IMR-90 (cell line): ENCODE results near the gene ZNF358. TPM values are rescaled to one million over a fixed set of nuclear protein-coding genes. Genes with fewer than 3 reads are reported as not detected.

ENCODE experiments used
- ATAC-seq: fragments of 200-7000 bp; cut with Tn5 transposase; 2 replicates; pipeline ENCODE4 v1.9.1; 2020; ENCODE audit warnings: low read depth, mild to moderate bottlenecking, moderate library complexity
- BruUV-seq: library from RNA; stranded (reverse); fragments of 400-500 nt; replicated peaks from 2 replicates; lab custom pipeline; 2021; lab: Mats Ljungman, UMichigan
- CTCF ChIA-PET: fragments of 300-600 bp; formaldehyde crosslinking; extraction: SDS; loops from one replicate; lab custom pipeline; 2021; ENCODE audit warnings: antibody characterized with exemption; lab: Yijun Ruan, JAX
- POLR2A ChIA-PET: fragments of 300-600 bp; sonication (Branson Sonifier 250); formaldehyde crosslinking; loops from one replicate; lab custom pipeline; 2022; ENCODE audit warnings: antibody characterized with exemption; ENCODE audit not compliant: unreplicated experiment; lab: Charles Lee
- DNase-seq: peaks from one replicate; pipeline ENCODE4 v3.0.0; 2013
- H2AFZ ChIP-seq: replicated peaks from 2 replicates; pipeline ENCODE3; 2013; ENCODE audit warnings: low read length, mild to moderate bottlenecking; ENCODE audit not compliant: poor library complexity
- H2AK5ac ChIP-seq: 2 replicates; pipeline ENCODE4 v1.6.1; 2013; ENCODE audit warnings: low read depth, low read length, inconsistent platforms
- H2AK9ac ChIP-seq: replicated peaks from 2 replicates; pipeline ENCODE3; 2013; ENCODE audit warnings: mild to moderate bottlenecking, low read depth, low read length, moderate library complexity; ENCODE audit not compliant: poor library complexity
- H2BK120ac ChIP-seq: 2 replicates; pipeline ENCODE4 v1.6.1; 2013; ENCODE audit warnings: low read depth, low read length, inconsistent platforms
- H2BK15ac ChIP-seq: 3 replicates; pipeline ENCODE4 v1.6.1; 2013; ENCODE audit warnings: low read depth, low read length, inconsistent platforms
- H2BK20ac ChIP-seq: 2 replicates; pipeline ENCODE4 v1.6.1; 2013; ENCODE audit warnings: low read depth, mild to moderate bottlenecking, inconsistent platforms, low read length, moderate library complexity
- H2BK5ac ChIP-seq: 2 replicates; pipeline ENCODE4 v1.6.1; 2013; ENCODE audit warnings: mild to moderate bottlenecking, low read depth, low read length, inconsistent platforms; ENCODE audit not compliant: poor library complexity, severe bottlenecking
- H3K14ac ChIP-seq: replicated peaks from 2 replicates; pipeline ENCODE4 v1.6.1; 2013; ENCODE audit warnings: low read depth, low read length, inconsistent platforms
- H3K18ac ChIP-seq: 2 replicates; pipeline ENCODE4 v1.6.1; 2013; ENCODE audit warnings: low read depth, low read length, control low read depth
- H3K23ac ChIP-seq: 2 replicates; pipeline ENCODE4 v1.6.1; 2013; ENCODE audit warnings: low read depth, low read length, inconsistent platforms
- H3K27ac ChIP-seq: 2 replicates; pipeline ENCODE4 v1.5.1; 2013; ENCODE audit warnings: mild to moderate bottlenecking, control low read depth, low read length; ENCODE audit not compliant: insufficient read depth
- H3K27me3 ChIP-seq: 2 replicates; pipeline ENCODE4 v1.6.1; 2013; ENCODE audit warnings: low read length; ENCODE audit not compliant: control insufficient read depth, insufficient read depth
- H3K36me3 ChIP-seq: 2 replicates; pipeline ENCODE4 v1.6.1; 2013; ENCODE audit warnings: low read length, mixed read lengths; ENCODE audit not compliant: control insufficient read depth, insufficient read depth
- H3K4ac ChIP-seq: 2 replicates; pipeline ENCODE4 v1.6.1; 2013; ENCODE audit warnings: low read depth, low read length, inconsistent platforms
- H3K4me1 ChIP-seq: 2 replicates; pipeline ENCODE4 v1.6.1; 2013; ENCODE audit warnings: low read length, mixed read lengths; ENCODE audit not compliant: control insufficient read depth, insufficient read depth
- H3K4me2 ChIP-seq: 2 replicates; pipeline ENCODE4 v1.6.1; 2013; ENCODE audit warnings: low read depth, mild to moderate bottlenecking, control low read depth, low read length, moderate library complexity
- H3K4me3 ChIP-seq: 2 replicates; pipeline ENCODE4 v1.5.1; 2013; ENCODE audit warnings: low read depth, mild to moderate bottlenecking, control low read depth, low read length, moderate library complexity; ENCODE audit not compliant: insufficient read depth
- H3K56ac ChIP-seq: 2 replicates; pipeline ENCODE4 v1.6.1; 2013; ENCODE audit warnings: low read length, inconsistent platforms; ENCODE audit not compliant: insufficient read depth; ENCODE audit errors: extremely low read depth
- H3K79me1 ChIP-seq, 2 experiments: 2 replicates each; pipeline ENCODE4 v1.6.1; 2013; ENCODE audit warnings: low read length in 2 of 2, inconsistent platforms in 1 of 2, low read depth in 1 of 2
- H3K9ac ChIP-seq: 2 replicates; pipeline ENCODE4 v1.6.1; 2013; ENCODE audit warnings: low read depth, low read length, control low read depth
- H3K9me1 ChIP-seq: 2 replicates; pipeline ENCODE4 v1.6.1; 2013; ENCODE audit warnings: low read length, inconsistent platforms; ENCODE audit not compliant: insufficient read depth
- H3K9me3 ChIP-seq: 2 replicates; pipeline ENCODE4 v1.6.1; 2013; ENCODE audit warnings: low read length; ENCODE audit not compliant: control insufficient read depth, insufficient read depth
- H4K20me1 ChIP-seq: 2 replicates; pipeline ENCODE4 v1.6.1; 2013; ENCODE audit warnings: low read length, inconsistent platforms; ENCODE audit not compliant: insufficient read depth
- H4K5ac ChIP-seq: 2 replicates; pipeline ENCODE4 v1.6.1; 2013; ENCODE audit warnings: mild to moderate bottlenecking, low read depth, low read length, control low read depth
- H4K8ac ChIP-seq, 2 experiments: 2 replicates each; pipeline ENCODE4 v1.6.1; 2013; ENCODE audit warnings: low read depth in 2 of 2, low read length in 2 of 2, control low read depth in 1 of 2, inconsistent platforms in 1 of 2
- H4K91ac ChIP-seq: 2 replicates; pipeline ENCODE4 v1.6.1; 2013; ENCODE audit warnings: low read depth, low read length, inconsistent platforms; ENCODE audit not compliant: insufficient read depth
- BHLHE40 ChIP-seq: fragments of 150-350 bp; IDR thresholded peaks from 2 replicates; pipeline ENCODE4 v1.6.1; 2016; ENCODE audit warnings: mild to moderate bottlenecking, low read depth, low read length
- CEBPB ChIP-seq: IDR thresholded peaks from 2 replicates; pipeline ENCODE4 v1.6.1; 2012; ENCODE audit warnings: low read depth, low read length, improper control_type of control experiment
- CHD1 ChIP-seq: IDR thresholded peaks from 2 replicates; pipeline ENCODE4 v1.6.1; 2012; ENCODE audit warnings: low read depth, low read length, improper control_type of control experiment
- CTCF ChIP-seq: conservative IDR thresholded peaks from 2 replicates; pipeline ENCODE4 v1.5.1; 2012; ENCODE audit warnings: mild to moderate bottlenecking, low read depth, low read length, improper control_type of control experiment
- ELK1 ChIP-seq: fragments of 150-350 bp; IDR thresholded peaks from 2 replicates; pipeline ENCODE4 v1.6.1; 2016; ENCODE audit warnings: low read depth, mild to moderate bottlenecking, low read length, moderate library complexity, borderline replicate concordance
- FOS ChIP-seq: fragments of 150-350 bp; IDR thresholded peaks from 2 replicates; pipeline ENCODE4 v1.6.1; 2016; ENCODE audit warnings: low read depth, low read length
- MAFK ChIP-seq: IDR thresholded peaks from 2 replicates; pipeline ENCODE4 v1.6.1; 2012; ENCODE audit warnings: low read depth, low read length, improper control_type of control experiment
- MAZ ChIP-seq: IDR thresholded peaks from 2 replicates; pipeline ENCODE4 v1.6.1; 2012; ENCODE audit warnings: low read depth, mild to moderate bottlenecking, low read length, improper control_type of control experiment, moderate library complexity, borderline replicate concordance
- MXI1 ChIP-seq: IDR thresholded peaks from 2 replicates; pipeline ENCODE4 v1.6.1; 2012; ENCODE audit warnings: low read depth, mild to moderate bottlenecking, low read length, moderate library complexity, borderline replicate concordance
- NFE2L2 ChIP-seq: fragments of 150-350 bp; IDR thresholded peaks from 2 replicates; pipeline ENCODE4 v1.6.1; 2016; ENCODE audit warnings: low read depth, mild to moderate bottlenecking, low read length
- POLR2A ChIP-seq: IDR thresholded peaks from 2 replicates; pipeline ENCODE4 v1.6.1; 2012; ENCODE audit warnings: mild to moderate bottlenecking, low read depth, low read length
- RAD21 ChIP-seq: IDR thresholded peaks from 2 replicates; pipeline ENCODE4 v1.6.1; 2012; ENCODE audit warnings: low read length, improper control_type of control experiment
- RCOR1 ChIP-seq: IDR thresholded peaks from 2 replicates; pipeline ENCODE4 v1.6.1; 2012; ENCODE audit warnings: mild to moderate bottlenecking, low read length, improper control_type of control experiment; ENCODE audit not compliant: insufficient replicate concordance
- RFX5 ChIP-seq: IDR thresholded peaks from 2 replicates; pipeline ENCODE4 v1.8.0; 2012; ENCODE audit warnings: low read depth, mild to moderate bottlenecking, low read length, moderate library complexity
- SMC3 ChIP-seq: fragments of 150-350 bp; IDR thresholded peaks from 2 replicates; pipeline ENCODE4 v1.6.1; 2016; ENCODE audit warnings: low read depth, mild to moderate bottlenecking, antibody characterized with exemption, low read length, moderate library complexity
- USF2 ChIP-seq: fragments of 150-350 bp; IDR thresholded peaks from 2 replicates; pipeline ENCODE4 v1.6.1; 2017; ENCODE audit warnings: mild to moderate bottlenecking, antibody characterized with exemption, low read length, low read depth
- WGBS, 2 experiments: methylation state at CpG; one replicate each; pipeline versions ENCODE4 v1.1.5 to v1.1.7; 2013; ENCODE audit warnings: missing lambda C conversion rate in 2 of 2; ENCODE audit not compliant: insufficient read length in 1 of 2; ENCODE audit errors: extremely low coverage in 2 of 2; 5-methylcytosine and 5-hydroxymethylcytosine counted together
- dilution Hi-C: fragments of 300-500 bp; cut with HindIII; formaldehyde crosslinking; loops from one replicate; pipeline ENCODE4 v1.14.3; 2018; ENCODE audit warnings: low sequenced_read_pairs; ENCODE audit not compliant: unreplicated experiment
- in situ Hi-C: fragments of 300-500 bp; cut with MboI; formaldehyde crosslinking; loops from 3 replicates; pipeline ENCODE4 v1.14.3; 2019; ENCODE audit warnings: low sequenced_read_pairs, inconsistent platforms, mixed read lengths
- intact Hi-C: fragments of 100-400 bp; cut with micrococcal nuclease; formaldehyde crosslinking; loops from 2 replicates; pipeline ENCODE4 v1.10.0; 2022
- polyA plus RNA-seq, 3 experiments: library from polyadenylated mRNA; depleted of rRNA; stranded (reverse); fragments of >200 nt; gene quantifications; 2 replicates each; pipeline ENCODE4 v1.2.3, GENCODE V29; 2012; ENCODE audit warnings: low replicate concordance in 1 of 3
- total RNA-seq: library from RNA; depleted of rRNA; stranded (reverse); fragments of >200 nt; gene quantifications from 2 replicates; pipeline ENCODE4 v1.2.3, GENCODE V29; 2012

Gene ZNF358
- total and polyA plus RNA-seq, 2 of the 4 experiments (the other 2 are of a cell fraction), result 5.4 to 30.7 TPM

- no peak overlapping the region for H2AK9ac ChIP-seq
- no peak overlapping the region for H3K4ac ChIP-seq
- TF ChIP-seq ELK1 (no peak), CTCF (no peak), SMC3 (no peak), BHLHE40 (no peak), USF2 (no peak), MXI1 (no peak), CHD1 (no peak), POLR2A (no peak), RCOR1 (no peak), RAD21 (no peak), MAZ (no peak), MAFK (no peak), CEBPB (no peak), FOS (no peak), RFX5 (no peak), NFE2L2 (no peak)
- H3K14ac ChIP-seq, result no peak overlapping the region
- no peak overlapping the region for H2BK20ac ChIP-seq
- no peaks in the 10 kb centered on the region for H3K9me1 ChIP-seq
- H3K4me3 ChIP-seq, result no peak overlapping the region
- no peak overlapping the region for H2AFZ ChIP-seq
- no peak overlapping the region for H2AK5ac ChIP-seq
- in situ Hi-C loops, result no loop called here
- no peak for ATAC-seq
- dilution Hi-C loops, result no loop called here
- no peaks in the 10 kb centered on the region for H3K27me3 ChIP-seq
- H4K5ac ChIP-seq, result no peak overlapping the region
- POLR2A ChIA-PET, result no interaction called here
- H4K8ac ChIP-seq, result no peak overlapping the region
- BruUV-seq, result no TSS peak
- no peak overlapping the region for H2BK5ac ChIP-seq
- no peak overlapping the region for H3K56ac ChIP-seq
- 89% methylated on average over 6 of the region's 9 CpGs; no CpG with 5 or more reads in 1 of the 2 experiments for WGBS, 2 experiments
- H2BK120ac ChIP-seq, result no peak overlapping the region
- H3K23ac ChIP-seq, result no peak overlapping the region
- H4K20me1 ChIP-seq, result no peaks in the 10 kb centered on the region
- CTCF ChIA-PET, result no interaction called here
- DNase-seq, result no peak
- H3K36me3 ChIP-seq, result peaks cover 1% of the 10 kb centered on the region; the same call in 1 of the 2 replicates
- no peak overlapping the region for H2BK15ac ChIP-seq
- H3K4me1 ChIP-seq, result peaks cover 2% of the 10 kb centered on the region; the same call in 1 of the 2 replicates
- H3K79me1 ChIP-seq, result no peaks in the 10 kb centered on the region
- no peak overlapping the region for H3K4me2 ChIP-seq
- H3K18ac ChIP-seq, result no peak overlapping the region
- no peak overlapping the region for H3K9ac ChIP-seq
- H4K91ac ChIP-seq, result no peak overlapping the region
- intact Hi-C loops, result no loop called here
- H3K9me3 ChIP-seq, result no peaks in the 10 kb centered on the region; the same call in 1 of the 2 replicates
- no peak overlapping the region for H3K27ac ChIP-seq
Observed at GRCh38 chr19:7478843-7479227, 37.1 kb upstream of the ZNF358 start.
